Calu3 (cell line): ENCODE results near the gene ZNF260. TPM values are rescaled to one million over a fixed set of nuclear protein-coding genes. Genes with fewer than 3 reads are reported as not detected.

ENCODE experiments used
- BruUV-seq: library from RNA; stranded (reverse); fragments of 400-500 nt; replicated peaks from 2 replicates; lab custom pipeline; 2021; lab: Mats Ljungman, UMichigan
- CTCF ChIA-PET: fragments of 300-600 bp; sonication (Branson Sonifier 250); formaldehyde crosslinking; loops from one replicate; lab custom pipeline; 2022; ENCODE audit warnings: antibody characterized with exemption; lab: Charles Lee
- DNase-seq: peaks from one replicate; pipeline ENCODE4 v3.0.0; 2022
- H3K27ac Mint-ChIP-seq: one replicate; pipeline ENCODE4 v1.8.0; 2022; ENCODE audit warnings: mixed read lengths; ENCODE audit not compliant: unreplicated experiment
- H3K27me3 Mint-ChIP-seq: one replicate; pipeline ENCODE4 v1.8.0; 2022; ENCODE audit warnings: mixed read lengths; ENCODE audit not compliant: unreplicated experiment
- H3K36me3 Mint-ChIP-seq: one replicate; pipeline ENCODE4 v1.8.0; 2022; ENCODE audit warnings: mild to moderate bottlenecking, moderate library complexity, mixed read lengths; ENCODE audit not compliant: insufficient read depth, unreplicated experiment
- H3K4me1 Mint-ChIP-seq: one replicate; pipeline ENCODE4 v1.8.0; 2022; ENCODE audit warnings: mild to moderate bottlenecking, low read depth, mixed read lengths; ENCODE audit not compliant: unreplicated experiment
- H3K4me3 Mint-ChIP-seq: one replicate; pipeline ENCODE4 v1.8.0; 2022; ENCODE audit warnings: mild to moderate bottlenecking, low read depth, moderate library complexity, mixed read lengths; ENCODE audit not compliant: unreplicated experiment
- H3K9me3 Mint-ChIP-seq: one replicate; pipeline ENCODE4 v1.8.0; 2022; ENCODE audit warnings: low read depth, mixed read lengths; ENCODE audit not compliant: unreplicated experiment
- CTCF ChIP-seq: fragments of 200-600 bp; IDR thresholded peaks from one replicate; pipeline ENCODE4 v1.8.0; 2022; ENCODE audit warnings: antibody characterized with exemption; ENCODE audit not compliant: unreplicated experiment
- intact Hi-C: fragments of 100-400 bp; cut with micrococcal nuclease; formaldehyde crosslinking; loops from one replicate; pipeline ENCODE4 v1.10.0; 2022; ENCODE audit not compliant: unreplicated experiment
- total RNA-seq: library from RNA; stranded (reverse); gene quantifications from 2 replicates; pipeline ENCODE4 v1.2.3, GENCODE V29; 2022

Gene ZNF260
- total RNA-seq, 1 experiment from 2014 or later: 17.8 TPM

- BruUV-seq: no TSS peak
- Mint-ChIP-seq H3K4me3 (no peak overlapping the region), H3K9me3 (peaks cover 15% of the 10 kb centered on the region), H3K27me3 (no peaks in the 10 kb centered on the region), H3K4me1 (peaks cover 6% of the 10 kb centered on the region), H3K36me3 (peaks cover 17% of the 10 kb centered on the region), H3K27ac (no peak overlapping the region)
- DNase-seq: no peak
- CTCF ChIA-PET: no interaction called here
- intact Hi-C loops: no loop called here
- no peak for TF ChIP-seq CTCF
These were observed 44.4 kb downstream of the ZNF260 start for GRCh38 chr19:36483653-36484052.

- H3K27ac Mint-ChIP-seq: no peak overlapping the region
- no peaks in the 10 kb centered on the region for H3K4me1 Mint-ChIP-seq
- H3K27me3 Mint-ChIP-seq: no peaks in the 10 kb centered on the region
- H3K4me3 Mint-ChIP-seq: no peak overlapping the region
- intact Hi-C loops: no loop called here
- peaks cover 18% of the 10 kb centered on the region for H3K9me3 Mint-ChIP-seq
- CTCF ChIA-PET: no interaction called here
- DNase-seq: no peak
- H3K36me3 Mint-ChIP-seq: peaks cover 12% of the 10 kb centered on the region
- TF ChIP-seq CTCF: no peak
- no TSS peak for BruUV-seq
These were observed 45.2 kb downstream of the ZNF260 start for GRCh38 chr19:36482876-36483275.

Other genes with a start within 250 kb of the ZNF260 start
- gene ZFP14, start 149.1 kb downstream of the ZNF260 start, total RNA-seq: 4.6 and 4.8 TPM in 2 replicates
- not detected in 2 replicates for gene ZFP82, start 109.6 kb downstream of the ZNF260 start, total RNA-seq
- 12.0 and 13.0 TPM in 2 replicates for gene ZNF566, start 38.7 kb downstream of the ZNF260 start, total RNA-seq
- gene ZNF529, start 45.0 kb upstream of the ZNF260 start, total RNA-seq: 8.9 and 11.9 TPM in 2 replicates
- gene ZNF382, start 77.0 kb upstream of the ZNF260 start, total RNA-seq: 2.5 and 4.2 TPM in 2 replicates
- gene ZNF461, start 138.6 kb upstream of the ZNF260 start, total RNA-seq: 8.5 and 9.7 TPM in 2 replicates
- gene ZNF567, start 159.3 kb upstream of the ZNF260 start, total RNA-seq: 11.0 TPM in 2 replicates
- gene ZNF850, start 244.5 kb upstream of the ZNF260 start, total RNA-seq: 9.0 and 10.9 TPM in 2 replicates